Cardiac fibroblast (primary cell): ENCODE measurements around the gene DEAF1.
"Not testable (repeated sequence)": the region's sequence is repeated elsewhere in the genome, so short reads cannot be mapped to it uniquely, and the experiment has no call there.

Experiments used
- DNase-seq, 2 donors: peaks; one replicate each; pipeline versions ENCODE4 v3.0.0 to v3.0.0-alpha.2; 2010; ENCODE audit warnings: low read depth in 2 of 2
- H3K4me3 ChIP-seq, 2 donors: replicated peaks in 1 of 2; 1 replicate in 1 of 2; 2 replicates in 1 of 2; pipeline ENCODE4 v1.5.1; 2011; ENCODE audit warnings: low read depth in 2 of 2, low read length in 2 of 2, mild to moderate bottlenecking in 2 of 2, moderate library complexity in 1 of 2
- TF ChIP-seq, protein P1 (sequence below): IDR thresholded peaks from one replicate; pipeline ENCODE4 v1.5.1; 2011; ENCODE audit warnings: low read depth, mild to moderate bottlenecking, low read length, inconsistent platforms

DEAF1 gene

DNA sequence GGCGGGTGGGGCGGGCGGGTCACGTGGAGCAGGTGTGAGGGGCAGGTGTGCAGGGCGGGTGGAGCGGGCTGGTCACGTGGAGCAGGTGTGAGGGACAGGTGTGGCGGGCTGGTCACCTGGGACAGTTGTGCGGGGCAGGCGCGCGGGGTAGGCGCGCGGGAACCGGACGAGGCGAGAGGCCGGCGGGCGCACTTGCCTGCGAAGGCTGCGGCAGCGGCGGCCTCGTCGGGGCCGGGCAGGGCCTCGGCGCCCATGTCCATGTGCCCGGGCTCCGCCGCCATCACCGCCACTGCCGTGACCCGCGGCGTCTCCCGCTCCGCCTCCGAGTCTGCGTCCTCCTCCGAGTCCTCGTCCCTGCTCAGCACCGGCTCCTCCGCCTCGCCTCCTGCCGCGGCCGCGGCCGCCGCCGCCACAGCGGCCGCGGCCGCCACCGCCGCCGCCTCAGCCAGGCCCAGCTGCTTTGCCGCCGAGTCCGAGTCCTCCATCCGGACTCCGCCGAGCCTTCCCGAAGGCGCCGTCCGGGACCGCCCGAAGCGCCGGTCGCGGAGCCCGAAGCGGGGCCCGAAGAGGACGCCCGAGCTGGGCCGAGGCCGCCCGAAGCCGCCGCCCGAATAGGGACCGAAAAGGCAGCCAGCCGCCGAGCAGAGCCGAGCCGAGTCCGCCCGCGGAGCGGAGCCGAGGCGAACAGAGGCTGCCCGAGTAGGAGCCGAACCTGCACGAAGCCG lies at the start of gene DEAF1:
DEAF1 (minus strand) TSS at position 660 of the 725 bp plus-strand sequence; CDS start at position 485, 175 bp downstream.
- peak; percentile 98 to 99 for DNase-seq
- TF ChIP-seq, protein P1, sequence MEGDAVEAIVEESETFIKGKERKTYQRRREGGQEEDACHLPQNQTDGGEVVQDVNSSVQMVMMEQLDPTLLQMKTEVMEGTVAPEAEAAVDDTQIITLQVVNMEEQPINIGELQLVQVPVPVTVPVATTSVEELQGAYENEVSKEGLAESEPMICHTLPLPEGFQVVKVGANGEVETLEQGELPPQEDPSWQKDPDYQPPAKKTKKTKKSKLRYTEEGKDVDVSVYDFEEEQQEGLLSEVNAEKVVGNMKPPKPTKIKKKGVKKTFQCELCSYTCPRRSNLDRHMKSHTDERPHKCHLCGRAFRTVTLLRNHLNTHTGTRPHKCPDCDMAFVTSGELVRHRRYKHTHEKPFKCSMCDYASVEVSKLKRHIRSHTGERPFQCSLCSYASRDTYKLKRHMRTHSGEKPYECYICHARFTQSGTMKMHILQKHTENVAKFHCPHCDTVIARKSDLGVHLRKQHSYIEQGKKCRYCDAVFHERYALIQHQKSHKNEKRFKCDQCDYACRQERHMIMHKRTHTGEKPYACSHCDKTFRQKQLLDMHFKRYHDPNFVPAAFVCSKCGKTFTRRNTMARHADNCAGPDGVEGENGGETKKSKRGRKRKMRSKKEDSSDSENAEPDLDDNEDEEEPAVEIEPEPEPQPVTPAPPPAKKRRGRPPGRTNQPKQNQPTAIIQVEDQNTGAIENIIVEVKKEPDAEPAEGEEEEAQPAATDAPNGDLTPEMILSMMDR = no peak
- peak within 1 kb of the TSS; percentile 77 to 80 for H3K4me3 ChIP-seq

GRCh38 chr11:742571-743201 lies 47.7 kb upstream of the DEAF1 start:
- TF ChIP-seq, protein P1 = no peak
- DNase-seq = no peak
- no peak overlapping the region for H3K4me3 ChIP-seq

GRCh38 chr11:742156-742546 lies 47.1 kb upstream of the DEAF1 start:
- H3K4me3 ChIP-seq = no peak overlapping the region
- DNase-seq = no peak
- TF ChIP-seq, protein P1 = no peak

DNA sequence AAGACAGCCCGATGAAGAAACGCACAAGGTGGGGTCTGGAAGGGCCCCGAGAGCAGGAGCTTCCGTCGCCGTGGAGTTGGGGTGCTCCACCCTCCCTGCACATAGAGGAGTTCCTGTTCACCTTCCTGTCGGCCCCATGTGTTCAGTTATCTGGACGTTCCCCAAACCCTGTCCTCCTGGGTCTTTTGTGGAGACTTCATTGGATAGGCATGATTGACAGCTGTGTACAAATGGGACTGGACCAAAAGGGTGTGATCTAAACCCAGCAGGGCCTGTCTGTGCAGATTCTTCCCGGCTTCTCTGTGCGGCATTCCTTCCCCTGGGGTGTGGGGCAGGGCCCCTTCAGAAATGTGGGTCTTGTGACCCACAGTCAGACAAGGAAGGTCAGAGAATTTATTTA lies 42.9 kb upstream of the DEAF1 start:
- H3K4me3 ChIP-seq, DNase-seq: not testable (repeated sequence)

- no peak for DNase-seq
- TF ChIP-seq, protein P1 = no peak
- H3K4me3 ChIP-seq = no peak overlapping the region
These were observed 42.3 kb upstream of the DEAF1 start for GRCh38 chr11:737366-737765.

DNA sequence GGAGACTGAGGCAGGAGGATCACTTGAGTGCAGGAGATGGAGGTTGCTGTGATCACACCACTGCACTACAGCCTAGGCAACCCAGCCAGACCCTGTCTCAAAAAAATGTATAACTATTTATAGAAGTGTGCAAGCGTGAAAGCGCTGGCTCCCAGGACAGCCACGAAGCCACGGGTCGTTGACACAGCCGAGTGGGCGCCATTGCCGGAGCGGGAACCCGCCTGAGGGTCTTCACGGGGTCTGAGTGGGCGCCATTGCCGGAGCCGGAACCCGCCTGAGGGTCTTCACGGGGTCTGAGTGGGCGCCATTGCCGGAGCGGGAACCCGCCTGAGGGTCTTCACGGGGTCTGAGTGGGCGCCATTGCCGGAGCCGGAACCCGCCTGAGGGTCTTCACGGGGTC lies 39.5 kb upstream of the DEAF1 start:
- H3K4me3 ChIP-seq, DNase-seq: not testable (repeated sequence)

DNA sequence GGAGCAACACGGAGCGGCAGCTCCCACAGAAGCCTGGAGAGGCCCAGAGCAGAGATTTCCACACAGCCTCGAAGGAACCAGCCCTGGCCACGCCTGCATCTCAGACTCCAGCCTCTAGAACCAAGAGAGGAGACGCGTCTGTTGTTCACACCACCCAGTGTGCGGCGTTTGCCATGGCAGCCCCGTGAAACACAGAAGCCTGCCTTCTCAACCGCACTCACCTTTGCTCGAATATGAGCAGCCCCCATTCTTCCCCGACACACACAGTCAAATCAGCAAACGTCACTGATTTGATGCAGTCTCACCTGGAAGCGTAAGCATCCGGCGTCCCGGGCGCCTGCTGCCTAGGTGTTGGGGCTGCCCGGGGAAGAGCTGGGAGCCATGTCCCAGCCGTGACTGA lies 38.0 kb upstream of the DEAF1 start:
- H3K4me3 ChIP-seq = no peak overlapping the region
- no peak for DNase-seq
- TF ChIP-seq, protein P1 = no peak
